Astrocyte (in vitro differentiated cells and primary cell): ENCODE results near the gene HERC2. TPM values are rescaled to one million over a fixed set of nuclear protein-coding genes. Genes with fewer than 3 reads are reported as not detected.

Source experiments
- DNase-seq: peaks from one replicate; pipeline ENCODE4 v3.0.0-alpha.2; 2010; ENCODE audit warnings: low read depth
- FAIRE-seq: peaks from 2 replicates; lab custom pipeline; 2011; peaks lifted over from hg19 to GRCh38; lab: Jason Lieb, UNC
- H2AFZ ChIP-seq: 2 replicates; pipeline ENCODE4 v1.6.0; 2012; ENCODE audit warnings: low read depth, low read length, inconsistent platforms
- H3K27ac ChIP-seq: 2 replicates; pipeline ENCODE4 v1.5.1; 2011; ENCODE audit warnings: low read depth, low read length, inconsistent platforms
- H3K27me3 ChIP-seq: 2 replicates; pipeline ENCODE4 v1.6.0; 2011; ENCODE audit warnings: low read length, inconsistent platforms; ENCODE audit not compliant: insufficient read depth
- H3K36me3 ChIP-seq: 2 replicates; pipeline ENCODE4 v1.5.1; 2011; ENCODE audit warnings: low read length, inconsistent platforms; ENCODE audit not compliant: insufficient read depth
- H3K4me1 ChIP-seq: 2 replicates; pipeline ENCODE4 v1.5.1; 2011; ENCODE audit warnings: low read length, inconsistent platforms; ENCODE audit not compliant: insufficient read depth
- H3K4me2 ChIP-seq: 2 replicates; pipeline ENCODE4 v1.6.0; 2012; ENCODE audit warnings: low read length, inconsistent platforms
- H3K4me3 ChIP-seq: 2 replicates; pipeline ENCODE4 v1.5.1; 2011; ENCODE audit warnings: low read depth, mild to moderate bottlenecking, low read length, inconsistent platforms; ENCODE audit not compliant: insufficient read depth
- H3K79me2 ChIP-seq: 2 replicates; pipeline ENCODE4 v1.6.0; 2012; ENCODE audit warnings: mild to moderate bottlenecking, low read length, inconsistent platforms; ENCODE audit not compliant: insufficient read depth
- H3K9ac ChIP-seq: 2 replicates; pipeline ENCODE4 v1.6.0; 2012; ENCODE audit warnings: mild to moderate bottlenecking, low read length, inconsistent platforms
- H3K9me3 ChIP-seq: 2 replicates; pipeline ENCODE4 v1.5.1; 2012; ENCODE audit warnings: low read depth, mild to moderate bottlenecking, low read length, inconsistent platforms; ENCODE audit not compliant: insufficient read depth
- H4K20me1 ChIP-seq: 2 replicates; pipeline ENCODE4 v1.6.0; 2012; ENCODE audit warnings: low read length, inconsistent platforms; ENCODE audit not compliant: insufficient read depth
- H3K27ac Mint-ChIP-seq: one replicate; pipeline ENCODE4 v1.8.0; 2021; ENCODE audit warnings: mild to moderate bottlenecking, mixed read lengths; ENCODE audit not compliant: unreplicated experiment
- H3K27me3 Mint-ChIP-seq: one replicate; pipeline ENCODE4 v1.8.0; 2021; ENCODE audit warnings: low read depth, mixed read lengths; ENCODE audit not compliant: unreplicated experiment
- H3K36me3 Mint-ChIP-seq: one replicate; pipeline ENCODE4 v1.8.0; 2021; ENCODE audit warnings: low read depth, mixed read lengths; ENCODE audit not compliant: unreplicated experiment
- H3K4me1 Mint-ChIP-seq: one replicate; pipeline ENCODE4 v1.8.0; 2021; ENCODE audit warnings: low read depth, mixed read lengths; ENCODE audit not compliant: unreplicated experiment
- H3K4me3 Mint-ChIP-seq: one replicate; pipeline ENCODE4 v1.8.0; 2021; ENCODE audit warnings: mild to moderate bottlenecking, moderate library complexity, mixed read lengths; ENCODE audit not compliant: unreplicated experiment
- H3K9me3 Mint-ChIP-seq: one replicate; pipeline ENCODE4 v1.8.0; 2021; ENCODE audit warnings: mild to moderate bottlenecking, mixed read lengths; ENCODE audit not compliant: unreplicated experiment
- CTCF ChIP-seq: IDR thresholded peaks from 2 replicates; pipeline ENCODE4 v1.5.1; 2011; ENCODE audit warnings: low read depth, mild to moderate bottlenecking, inconsistent platforms, low read length, moderate library complexity; ENCODE audit not compliant: insufficient read depth
- EZH2 ChIP-seq: IDR thresholded peaks from 2 replicates; pipeline ENCODE4 v1.6.1; 2012; ENCODE audit warnings: mild to moderate bottlenecking, low read length, inconsistent platforms; ENCODE audit not compliant: insufficient read depth
- total RNA-seq: library from RNA; stranded (reverse); gene quantifications from 2 replicates; pipeline ENCODE4 v1.2.1, GENCODE V29; 2021

The HERC2 gene
- total RNA-seq, 1 donor from 2014 or later = 61.5 TPM

GRCh38 chr15:28120359-28120640 is 201.7 kb downstream of the HERC2 start:
- peaks cover 12% of the 10 kb centered on the region for H3K36me3 ChIP-seq

GRCh38 chr15:28118531-28118930 is 203.4 kb downstream of the HERC2 start:
- no peaks in the 10 kb centered on the region for H3K79me2 ChIP-seq
- H3K9ac ChIP-seq = no peak overlapping the region
- peaks cover 34% of the 10 kb centered on the region for H4K20me1 ChIP-seq
- Mint-ChIP-seq H3K9me3 (no peaks in the 10 kb centered on the region), H3K4me1 (peaks cover 13% of the 10 kb centered on the region), H3K4me3 (no peak overlapping the region), H3K36me3 (peaks cover 29% of the 10 kb centered on the region), H3K27ac (no peak overlapping the region), H3K27me3 (no peaks in the 10 kb centered on the region)
- H3K4me2 ChIP-seq = no peak overlapping the region
- peaks cover 7% of the 10 kb centered on the region for H3K4me1 ChIP-seq
- H3K9me3 ChIP-seq = no peaks in the 10 kb centered on the region
- DNase-seq = no peak
- no peak for TF ChIP-seq EZH2
- no peak for FAIRE-seq
- no peaks in the 10 kb centered on the region for H3K27me3 ChIP-seq
- H3K4me3 ChIP-seq = no peak overlapping the region
- peaks cover 16% of the 10 kb centered on the region for H3K36me3 ChIP-seq
- no peak overlapping the region for H2AFZ ChIP-seq
- no peak overlapping the region for H3K27ac ChIP-seq

More at GRCh38 chr15:28120359-28120640, 201.7 kb downstream of the HERC2 start:
- Mint-ChIP-seq H3K4me1 (peaks cover 5% of the 10 kb centered on the region), H3K27me3 (no peaks in the 10 kb centered on the region), H3K36me3 (peaks cover 25% of the 10 kb centered on the region), H3K4me3 (no peak overlapping the region), H3K9me3 (no peaks in the 10 kb centered on the region), H3K27ac (no peak overlapping the region)
- H2AFZ ChIP-seq = no peak overlapping the region
- no peak overlapping the region for H3K27ac ChIP-seq
- no peaks in the 10 kb centered on the region for H3K79me2 ChIP-seq
- no peak overlapping the region for H3K4me3 ChIP-seq
- peaks cover 24% of the 10 kb centered on the region for H4K20me1 ChIP-seq
- H3K9me3 ChIP-seq = no peaks in the 10 kb centered on the region
- H3K4me1 ChIP-seq = no peaks in the 10 kb centered on the region
- H3K9ac ChIP-seq = no peak overlapping the region
- no peak overlapping the region for H3K4me2 ChIP-seq
- no peak for TF ChIP-seq EZH2
- no peak for TF ChIP-seq CTCF
- DNase-seq = no peak
- no peaks in the 10 kb centered on the region for H3K27me3 ChIP-seq
- FAIRE-seq = no peak

- H3K36me3 ChIP-seq = peaks cover 16% of the 10 kb centered on the region
- H3K27me3 ChIP-seq = no peaks in the 10 kb centered on the region
- peaks cover 30% of the 10 kb centered on the region for H4K20me1 ChIP-seq
- FAIRE-seq (no peak), DNase-seq (no peak)
- TF ChIP-seq EZH2 (no peak), CTCF (no peak)
- peaks cover 26% of the 10 kb centered on the region for H3K36me3 Mint-ChIP-seq
- H3K27me3 Mint-ChIP-seq = no peaks in the 10 kb centered on the region
- no peaks in the 10 kb centered on the region for H3K9me3 Mint-ChIP-seq
- H3K27ac ChIP-seq = no peak overlapping the region
- H3K4me1 ChIP-seq = peaks cover 7% of the 10 kb centered on the region
- no peaks in the 10 kb centered on the region for H3K9me3 ChIP-seq
- peaks cover 11% of the 10 kb centered on the region for H3K4me1 Mint-ChIP-seq
- H2AFZ ChIP-seq = no peak overlapping the region
- no peak overlapping the region for H3K27ac Mint-ChIP-seq
- H3K79me2 ChIP-seq = no peaks in the 10 kb centered on the region
- no peak overlapping the region for H3K4me3 Mint-ChIP-seq
- no peak overlapping the region for H3K4me2 ChIP-seq
- no peak overlapping the region for H3K9ac ChIP-seq
- no peak overlapping the region for H3K4me3 ChIP-seq
These were observed 203.9 kb downstream of the HERC2 start for GRCh38 chr15:28118083-28118482.
